H9 (cell line): ENCODE results near the gene CHST8. TPM values are rescaled to one million over a fixed set of nuclear protein-coding genes. Genes with fewer than 3 reads are reported as not detected.

Experiments used
- DNase-seq: peaks from one replicate; pipeline ENCODE4 v3.0.0-alpha.2; 2017
- H2AFZ ChIP-seq: one replicate; pipeline ENCODE4 v1.6.1; 2013; ENCODE audit warnings: mild to moderate bottlenecking, low read length, control low read depth, moderate library complexity
- H2AK5ac ChIP-seq: 2 replicates; pipeline ENCODE4 v1.6.1; 2013; ENCODE audit warnings: low read length, control low read depth, mixed read lengths; ENCODE audit not compliant: insufficient read length
- H2BK120ac ChIP-seq: one replicate; pipeline ENCODE4 v1.6.1; 2013; ENCODE audit warnings: low read depth, mild to moderate bottlenecking, low read length, control low read depth, inconsistent platforms; ENCODE audit not compliant: poor library complexity, severe bottlenecking
- H2BK12ac ChIP-seq: 2 replicates; pipeline ENCODE4 v1.6.1; 2013; ENCODE audit warnings: low read length, control low read depth, mixed read lengths, low read depth; ENCODE audit not compliant: insufficient read length
- H2BK15ac ChIP-seq: 2 replicates; pipeline ENCODE4 v1.6.1; 2013; ENCODE audit warnings: low read depth, low read length, control low read depth
- H2BK20ac ChIP-seq: one replicate; pipeline ENCODE4 v1.6.1; 2013; ENCODE audit warnings: low read depth, mild to moderate bottlenecking, low read length, control low read depth, inconsistent platforms; ENCODE audit not compliant: poor library complexity, severe bottlenecking
- H2BK5ac ChIP-seq: 2 replicates; pipeline ENCODE4 v1.6.1; 2013; ENCODE audit warnings: low read length, control low read depth, mixed read lengths; ENCODE audit not compliant: insufficient read length
- H3K14ac ChIP-seq: 2 replicates; pipeline ENCODE4 v1.6.1; 2013; ENCODE audit warnings: low read length, control low read depth; ENCODE audit not compliant: insufficient read depth
- H3K18ac ChIP-seq: 2 replicates; pipeline ENCODE4 v1.6.1; 2013; ENCODE audit warnings: low read depth, mild to moderate bottlenecking, mixed read lengths, low read length, control low read depth; ENCODE audit not compliant: insufficient read length
- H3K23ac ChIP-seq: 2 replicates; pipeline ENCODE4 v1.6.1; 2013; ENCODE audit warnings: low read length, control low read depth, mixed read lengths, low read depth; ENCODE audit not compliant: insufficient read length
- H3K23me2 ChIP-seq: 2 replicates; pipeline ENCODE4 v1.6.1; 2013; ENCODE audit warnings: low read depth, mild to moderate bottlenecking, mixed read lengths, low read length, control low read depth; ENCODE audit not compliant: insufficient read length, poor library complexity, severe bottlenecking
- H3K27ac ChIP-seq: 2 replicates; pipeline ENCODE4 v1.5.1; 2013; ENCODE audit warnings: low read length, control low read depth, mixed read lengths, low read depth; ENCODE audit not compliant: insufficient read length
- H3K27me3 ChIP-seq: 2 replicates; pipeline ENCODE4 v1.6.1; 2013; ENCODE audit warnings: low read length, control low read depth, inconsistent platforms; ENCODE audit not compliant: insufficient read depth
- H3K4ac ChIP-seq: 2 replicates; pipeline ENCODE4 v1.6.1; 2013; ENCODE audit warnings: low read depth, mild to moderate bottlenecking, control low read depth, inconsistent platforms, low read length, moderate library complexity
- H3K4me1 ChIP-seq: 2 replicates; pipeline ENCODE4 v1.6.1; 2013; ENCODE audit warnings: low read length, control low read depth, inconsistent platforms; ENCODE audit not compliant: insufficient read depth
- H3K4me2 ChIP-seq: 2 replicates; pipeline ENCODE4 v1.6.1; 2013; ENCODE audit warnings: low read length, control low read depth, mixed read lengths; ENCODE audit not compliant: insufficient read length, insufficient read depth
- H3K56ac ChIP-seq: 2 replicates; pipeline ENCODE4 v1.6.1; 2013; ENCODE audit warnings: low read depth, mild to moderate bottlenecking, mixed read lengths, low read length, control low read depth; ENCODE audit not compliant: insufficient read length
- H3K79me1 ChIP-seq: 2 replicates; pipeline ENCODE4 v1.6.1; 2013; ENCODE audit warnings: low read depth, mild to moderate bottlenecking, moderate library complexity, low read length, control low read depth, inconsistent platforms; ENCODE audit not compliant: insufficient read depth, poor library complexity, severe bottlenecking
- H3K79me2 ChIP-seq: 2 replicates; pipeline ENCODE4 v1.6.1; 2013; ENCODE audit warnings: low read length, control low read depth, inconsistent platforms; ENCODE audit not compliant: insufficient read depth
- H3K9ac ChIP-seq: 2 replicates; pipeline ENCODE4 v1.6.1; 2013; ENCODE audit warnings: low read length, control low read depth, mixed read lengths; ENCODE audit not compliant: insufficient read length; ENCODE audit errors: extremely low read depth
- H3K9me3 ChIP-seq: one replicate; pipeline ENCODE4 v1.6.1; 2013; ENCODE audit warnings: low read depth, low read length, inconsistent platforms; ENCODE audit not compliant: control insufficient read depth
- H3T11ph ChIP-seq: one replicate; pipeline ENCODE4 v1.6.1; 2013; ENCODE audit warnings: mild to moderate bottlenecking, low read length, control low read depth, inconsistent platforms
- H4K20me1 ChIP-seq: one replicate; pipeline ENCODE4 v1.6.1; 2013; ENCODE audit not compliant: control insufficient read depth, insufficient read length, insufficient read depth
- H4K5ac ChIP-seq: 2 replicates; pipeline ENCODE4 v1.6.1; 2013; ENCODE audit warnings: low read depth, mild to moderate bottlenecking, mixed read lengths, low read length, control low read depth; ENCODE audit not compliant: insufficient read length
- H4K8ac ChIP-seq: replicated peaks from 2 replicates; pipeline ENCODE4 v1.6.1; 2013; ENCODE audit warnings: low read length, control low read depth, mixed read lengths, low read depth; ENCODE audit not compliant: insufficient read length
- H4K91ac ChIP-seq: 2 replicates; pipeline ENCODE4 v1.6.1; 2013; ENCODE audit warnings: low read depth, mild to moderate bottlenecking, moderate library complexity, mixed read lengths, low read length, control low read depth; ENCODE audit not compliant: insufficient read length
- H3K27ac Mint-ChIP-seq, 3 experiments: 2 replicates in 2 of 3; 3 replicates in 1 of 3; pipeline ENCODE4 v1.8.0; 2020 to 2021; ENCODE audit warnings: mixed read lengths in 3 of 3, mild to moderate bottlenecking in 1 of 3, moderate library complexity in 1 of 3
- H3K27me3 Mint-ChIP-seq: 2 replicates; pipeline ENCODE4 v1.8.0; 2021; ENCODE audit warnings: low read depth, mild to moderate bottlenecking, moderate library complexity, mixed read lengths
- H3K36me3 Mint-ChIP-seq, 3 experiments: 2 replicates in 2 of 3; 3 replicates in 1 of 3; pipeline ENCODE4 v1.8.0; 2020 to 2021; ENCODE audit warnings: low read depth in 3 of 3, mixed read lengths in 3 of 3; ENCODE audit not compliant: insufficient read depth in 1 of 3
- H3K4me1 Mint-ChIP-seq, 2 experiments: 2 replicates each; pipeline ENCODE4 v1.8.0; 2020; ENCODE audit warnings: mixed read lengths in 2 of 2
- H3K4me3 Mint-ChIP-seq, 2 experiments: 2 replicates in 1 of 2; 3 replicates in 1 of 2; pipeline ENCODE4 v1.8.0; 2020 to 2021; ENCODE audit warnings: mild to moderate bottlenecking in 2 of 2, mixed read lengths in 2 of 2, moderate library complexity in 1 of 2
- H3K9me3 Mint-ChIP-seq, 2 experiments: 2 replicates in 1 of 2; 3 replicates in 1 of 2; pipeline ENCODE4 v1.8.0; 2020; ENCODE audit warnings: mild to moderate bottlenecking in 2 of 2, mixed read lengths in 2 of 2, moderate library complexity in 1 of 2
- WGBS: extraction: QIAGEN DNeasy Blood & Tissue Kit; methylation state at CpG from one replicate; pipeline ENCODE4 v1.1.7; 2013; ENCODE audit warnings: missing lambda C conversion rate, low lambda C conversion rate, mixed read lengths; ENCODE audit not compliant: insufficient read length; ENCODE audit errors: extremely low coverage; 5-methylcytosine and 5-hydroxymethylcytosine counted together
- total RNA-seq: library from RNA; stranded (reverse); gene quantifications from 2 replicates; pipeline ENCODE4 v1.2.1, GENCODE V29; 2021
- TF ChIP-seq, protein P1 (sequence below): fragments of 200-600 bp; sonication (generic); conservative IDR thresholded peaks from 3 replicates; pipeline ENCODE4 v1.8.0; 2021; ENCODE audit warnings: antibody characterized with exemption, mild to moderate bottlenecking

The CHST8 gene
- total RNA-seq, 1 experiment from 2014 or later: 5.1 TPM

DNA sequence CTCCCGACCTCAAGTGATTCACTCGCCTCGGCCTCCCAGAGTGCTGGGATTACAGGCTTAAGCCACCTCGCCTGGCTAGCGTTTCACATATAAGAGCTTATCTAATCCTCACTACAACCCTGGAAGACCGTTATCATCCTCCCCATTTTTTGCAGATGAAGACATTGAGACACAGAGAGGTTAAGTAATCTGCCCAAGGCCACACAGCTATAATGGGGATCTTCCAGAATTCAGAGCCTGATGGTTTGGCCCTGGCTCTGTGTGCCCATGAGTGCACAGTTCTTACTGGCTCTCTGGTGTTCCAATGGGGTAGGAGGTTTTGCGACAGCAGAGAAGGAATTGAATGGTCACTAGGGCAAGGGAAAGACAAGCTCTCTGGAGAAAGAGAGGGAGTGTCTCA, 158.1 kb downstream of the CHST8 start:
- Histone ChIP-seq H3K79me2 (no peaks in the 10 kb centered on the region), H2BK120ac (no peak overlapping the region), H3K79me1 (no peaks in the 10 kb centered on the region), H3K4me2 (no peak overlapping the region), H3T11ph (no peak overlapping the region), H2AFZ (no peak overlapping the region), H2AK5ac (no peak overlapping the region), H3K14ac (no peak overlapping the region), H4K91ac (no peak overlapping the region), H4K8ac (no peak overlapping the region), H2BK5ac (no peak overlapping the region), H4K20me1 (no peaks in the 10 kb centered on the region), H2BK20ac (no peak overlapping the region), H3K23me2 (no peaks in the 10 kb centered on the region), H2BK15ac (no peak overlapping the region), H3K56ac (no peak overlapping the region), H3K27ac (no peak overlapping the region), H4K5ac (no peak overlapping the region), H3K9me3 (no peaks in the 10 kb centered on the region), H3K4me1 (peaks cover 2% of the 10 kb centered on the region; the same call in 1 of the 2 replicates), H3K9ac (no peak overlapping the region), H2BK12ac (no peak overlapping the region), H3K4ac (no peak overlapping the region), H3K23ac (no peak overlapping the region), H3K27me3 (no peaks in the 10 kb centered on the region; the same call in 1 of the 2 replicates), H3K18ac (no peak overlapping the region)
- no CpG with 5 or more reads among the region's 7 CpGs for WGBS
- Mint-ChIP-seq H3K4me3 (no peak overlapping the region), H3K36me3 (no peaks in the 10 kb centered on the region; a peak in 1 of 7 replicates), H3K27ac (no peak overlapping the region), H3K27me3 (peaks cover 40% of the 10 kb centered on the region), H3K4me1 (peaks cover 12 to 13% of the 10 kb centered on the region in 2 experiments), H3K9me3 (no peaks in the 10 kb centered on the region; a peak in 3 of 5 replicates)
- no peak for DNase-seq
- TF ChIP-seq, protein P1, sequence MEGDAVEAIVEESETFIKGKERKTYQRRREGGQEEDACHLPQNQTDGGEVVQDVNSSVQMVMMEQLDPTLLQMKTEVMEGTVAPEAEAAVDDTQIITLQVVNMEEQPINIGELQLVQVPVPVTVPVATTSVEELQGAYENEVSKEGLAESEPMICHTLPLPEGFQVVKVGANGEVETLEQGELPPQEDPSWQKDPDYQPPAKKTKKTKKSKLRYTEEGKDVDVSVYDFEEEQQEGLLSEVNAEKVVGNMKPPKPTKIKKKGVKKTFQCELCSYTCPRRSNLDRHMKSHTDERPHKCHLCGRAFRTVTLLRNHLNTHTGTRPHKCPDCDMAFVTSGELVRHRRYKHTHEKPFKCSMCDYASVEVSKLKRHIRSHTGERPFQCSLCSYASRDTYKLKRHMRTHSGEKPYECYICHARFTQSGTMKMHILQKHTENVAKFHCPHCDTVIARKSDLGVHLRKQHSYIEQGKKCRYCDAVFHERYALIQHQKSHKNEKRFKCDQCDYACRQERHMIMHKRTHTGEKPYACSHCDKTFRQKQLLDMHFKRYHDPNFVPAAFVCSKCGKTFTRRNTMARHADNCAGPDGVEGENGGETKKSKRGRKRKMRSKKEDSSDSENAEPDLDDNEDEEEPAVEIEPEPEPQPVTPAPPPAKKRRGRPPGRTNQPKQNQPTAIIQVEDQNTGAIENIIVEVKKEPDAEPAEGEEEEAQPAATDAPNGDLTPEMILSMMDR: no peak
